BLaER1 (cell line): ENCODE data around the gene LZTR1.
"Not testable (repeated sequence)": the region's sequence is repeated elsewhere in the genome, so short reads cannot be mapped to it uniquely, and the experiment has no call there.

Experiments
- H3K27ac ChIP-seq: shearing (Covaris generic); formaldehyde crosslinking; 2 replicates; pipeline ENCODE4 v1.8.1; 2022
- H3K27me3 ChIP-seq: shearing (Covaris generic); formaldehyde crosslinking; 2 replicates; pipeline ENCODE4 v1.8.1; 2022
- H3K36me3 ChIP-seq: shearing (Covaris generic); formaldehyde crosslinking; 2 replicates; pipeline ENCODE4 v1.8.1; 2022
- H3K4me1 ChIP-seq: shearing (Covaris generic); formaldehyde crosslinking; 2 replicates; pipeline ENCODE4 v1.8.1; 2022
- H3K4me2 ChIP-seq: shearing (Covaris generic); formaldehyde crosslinking; 2 replicates; pipeline ENCODE4 v1.8.1; 2022
- H3K4me3 ChIP-seq: shearing (Covaris generic); formaldehyde crosslinking; 2 replicates; pipeline ENCODE4 v1.8.1; 2022
- H3K9ac ChIP-seq: shearing (Covaris generic); formaldehyde crosslinking; 2 replicates; pipeline ENCODE4 v1.8.1; 2022
- H3K9me3 ChIP-seq: shearing (Covaris generic); formaldehyde crosslinking; 2 replicates; pipeline ENCODE4 v1.8.1; 2022
- H4K20me1 ChIP-seq: shearing (Covaris generic); formaldehyde crosslinking; 2 replicates; pipeline ENCODE4 v1.8.1; 2022
- Cebpa-rat ChIP-seq: shearing (Covaris generic); IDR thresholded peaks from 2 replicates; pipeline ENCODE4 v1.8.1; 2022

LZTR1 gene

DNA sequence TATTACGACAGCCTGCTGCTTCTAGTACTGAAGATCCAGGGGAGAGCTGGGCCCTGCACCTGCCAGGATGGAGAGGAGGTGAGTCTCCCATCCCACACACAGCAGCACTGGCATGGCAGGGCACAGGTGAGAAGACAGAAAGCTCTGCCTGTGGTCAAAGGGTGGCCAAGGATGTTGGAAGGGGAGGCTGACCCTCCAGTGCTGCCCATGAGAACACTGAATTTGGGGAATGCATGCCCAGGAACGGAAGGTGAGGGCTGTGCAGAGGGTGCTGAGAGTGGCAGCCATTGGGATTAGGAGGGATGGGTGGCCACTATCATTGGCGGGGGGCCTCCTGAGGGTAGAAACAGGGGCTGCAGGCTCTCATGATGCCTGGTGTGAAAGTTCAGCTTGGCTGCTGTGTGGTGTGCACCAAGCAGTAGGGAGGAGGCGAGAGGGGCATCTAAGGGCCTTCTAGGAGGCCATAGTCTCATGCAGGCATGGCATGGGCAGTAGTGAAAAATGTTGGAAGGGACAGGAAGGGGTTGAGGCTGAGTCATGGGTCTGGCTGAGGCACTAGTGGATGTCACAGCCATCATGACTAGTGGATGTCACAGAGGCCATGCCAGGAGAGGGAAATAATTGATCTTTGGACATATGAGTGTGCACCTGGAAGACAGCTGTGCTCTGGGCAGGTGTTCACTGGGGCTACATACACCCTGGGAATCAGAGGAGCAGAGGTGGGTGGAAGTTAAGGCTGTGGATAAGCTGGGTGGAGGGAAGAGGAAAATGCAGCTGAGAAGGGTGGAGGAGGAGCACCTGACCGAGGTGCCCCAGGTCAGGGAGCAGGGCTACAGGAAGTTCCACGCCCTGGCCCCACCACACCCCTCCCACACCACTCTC, 61.1 kb downstream of the LZTR1 start:
- Histone ChIP-seq H3K4me3 (no peak overlapping the region), H3K27ac (no peak overlapping the region), H3K9ac (no peak overlapping the region), H4K20me1 (peaks cover 6% of the 10 kb centered on the region; the same call in 1 of the 2 replicates), H3K4me2 (peak overlapping the region; percentile 86; the same call in 1 of the 2 replicates), H3K27me3 (no peaks in the 10 kb centered on the region), H3K9me3 (no peaks in the 10 kb centered on the region), H3K36me3 (no peaks in the 10 kb centered on the region), H3K4me1 (peaks cover 29% of the 10 kb centered on the region)
- no peak for TF ChIP-seq Cebpa-rat

DNA sequence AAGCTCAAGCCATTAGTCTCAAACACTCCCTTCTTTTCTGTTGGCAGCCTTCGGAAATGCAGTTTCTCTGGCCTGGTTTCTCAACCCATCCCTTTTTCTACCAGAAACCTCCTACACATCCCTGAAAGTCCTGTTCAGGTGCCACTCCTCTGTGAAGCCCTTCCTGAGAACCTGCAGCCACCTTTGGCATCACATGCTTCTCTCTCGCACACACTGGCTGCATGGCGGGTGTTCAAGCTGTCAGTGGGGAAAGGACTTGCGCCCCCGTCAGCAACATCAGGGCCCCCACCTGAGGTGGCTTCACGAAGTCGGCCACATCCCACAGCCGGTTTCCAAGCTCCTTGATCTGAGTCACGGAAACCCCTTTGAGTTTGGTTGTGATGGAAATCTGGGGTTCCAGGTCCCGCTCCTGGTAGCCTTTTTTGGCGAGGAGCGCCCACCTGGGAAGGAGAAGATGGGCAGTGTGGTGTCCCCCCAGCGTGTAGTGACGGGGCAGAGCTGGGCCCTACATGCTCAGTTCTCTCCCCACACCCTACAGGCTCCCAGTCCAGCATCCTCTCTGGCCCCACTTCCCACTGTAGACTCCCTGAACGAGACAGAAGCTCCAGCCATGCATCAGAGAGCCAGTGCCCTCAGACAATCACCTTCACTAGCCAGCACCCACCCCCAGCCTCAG, 61.9 kb downstream of the LZTR1 start:
- Histone ChIP-seq H3K27me3 (no peaks in the 10 kb centered on the region), H3K4me1 (peaks cover 29% of the 10 kb centered on the region), H3K9ac (no peak overlapping the region), H4K20me1 (peaks cover 6% of the 10 kb centered on the region; the same call in 1 of the 2 replicates), H3K27ac (no peak overlapping the region), H3K36me3 (no peaks in the 10 kb centered on the region), H3K9me3 (no peaks in the 10 kb centered on the region), H3K4me3 (no peak overlapping the region), H3K4me2 (peak overlapping the region; percentile 86)
- TF ChIP-seq Cebpa-rat: no peak

DNA sequence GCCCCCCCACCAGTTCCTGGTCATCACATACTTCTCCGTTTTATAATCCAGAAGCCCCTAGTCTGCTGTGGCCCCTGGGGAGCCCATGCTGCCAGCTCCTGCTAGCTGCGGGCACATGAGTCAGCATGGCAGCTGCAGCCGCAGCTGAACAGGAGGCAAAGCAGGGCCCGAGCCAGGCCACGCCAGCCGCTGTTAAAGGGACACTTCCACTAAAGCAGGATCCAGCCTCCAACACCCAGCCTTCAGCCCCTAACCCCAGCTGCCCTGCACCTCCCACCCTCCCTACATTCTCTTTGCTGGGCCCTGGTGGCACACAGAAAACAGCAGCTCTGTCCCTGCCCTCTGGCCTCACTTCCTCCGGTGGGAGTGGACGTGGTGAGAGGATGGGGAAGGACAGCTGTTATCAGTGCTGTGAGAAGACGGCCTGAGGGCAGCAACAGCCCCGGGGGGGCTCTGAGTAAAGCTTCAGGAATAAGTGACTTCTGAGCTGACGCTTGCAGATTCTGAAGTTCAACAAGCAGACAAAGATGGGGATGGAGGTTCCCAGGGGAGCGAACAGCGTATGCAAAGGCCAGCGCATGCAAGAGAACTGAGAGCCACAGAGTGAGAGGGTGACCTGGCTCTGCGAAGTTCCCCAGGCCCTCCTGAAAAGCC, 63.0 kb downstream of the LZTR1 start:
- H3K4me3 ChIP-seq: peak overlapping the region; percentile 42
- no peaks in the 10 kb centered on the region for H3K36me3 ChIP-seq
- H3K4me2 ChIP-seq: peak overlapping the region; percentile 86
- TF ChIP-seq Cebpa-rat: no peak
- peaks cover 29% of the 10 kb centered on the region for H3K4me1 ChIP-seq
- no peaks in the 10 kb centered on the region for H3K27me3 ChIP-seq
- peaks cover 6% of the 10 kb centered on the region; the same call in 1 of the 2 replicates for H4K20me1 ChIP-seq
- no peak overlapping the region for H3K27ac ChIP-seq
- no peaks in the 10 kb centered on the region for H3K9me3 ChIP-seq
- peak overlapping the region; percentile 40; the same call in 1 of the 2 replicates for H3K9ac ChIP-seq

DNA sequence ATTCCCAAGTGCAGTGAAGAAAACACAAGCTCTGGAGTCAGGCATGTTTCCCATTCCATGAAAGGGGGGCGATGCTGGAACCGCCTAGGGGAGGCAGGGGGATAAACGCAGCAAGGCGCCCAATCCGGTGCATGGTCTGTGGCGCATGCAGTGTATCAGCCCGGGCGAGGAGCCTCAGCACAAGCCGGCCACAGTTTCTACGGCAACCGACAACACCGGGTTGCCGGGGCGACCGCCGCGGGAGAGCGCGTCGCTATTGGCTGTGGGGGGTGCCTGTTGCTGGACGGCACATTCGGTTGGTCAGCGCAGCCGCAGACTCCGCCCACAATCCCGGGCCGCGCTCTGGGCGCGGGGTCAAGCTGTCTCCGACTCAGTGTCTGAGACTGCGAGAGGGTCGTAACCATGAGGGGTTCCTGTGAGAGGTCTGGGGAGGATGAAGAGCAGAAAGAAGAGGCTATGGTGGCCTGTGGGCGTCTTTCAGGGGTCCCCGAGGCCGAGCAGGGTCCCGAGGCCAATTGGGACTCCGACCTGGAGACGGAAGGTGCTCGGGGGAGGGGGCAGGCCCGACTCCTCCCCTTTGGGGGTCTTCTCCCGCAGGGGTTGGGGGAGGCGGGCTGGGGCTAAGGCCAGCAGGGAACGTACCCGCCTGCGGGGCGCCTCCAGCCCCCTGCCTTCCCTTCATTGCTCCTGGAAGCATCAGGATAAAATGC, 63.6 kb downstream of the LZTR1 start, which contains the start of gene LRRC74B:
LRRC74B (plus strand) TSS at position 362 of the 710 bp plus-strand sequence; CDS start at position 403, 41 bp downstream.
- H4K20me1 ChIP-seq: peaks cover 6% of the 10 kb centered on the region; the same call in 1 of the 2 replicates
- H3K4me3 ChIP-seq: peak within 1 kb of the TSS; percentile 42
- peak within 1 kb of the TSS; percentile 40; the same call in 1 of the 2 replicates for H3K9ac ChIP-seq
- H3K4me2 ChIP-seq: peak within 1 kb of the TSS; percentile 86
- no peak for TF ChIP-seq Cebpa-rat
- no peaks in the 10 kb centered on the region for H3K9me3 ChIP-seq
- no peaks in the 10 kb centered on the region for H3K27me3 ChIP-seq
- peaks cover 29% of the 10 kb centered on the region for H3K4me1 ChIP-seq
- no peak within 1 kb of the TSS for H3K27ac ChIP-seq
- H3K36me3 ChIP-seq: no peaks in the 10 kb centered on the region

DNA sequence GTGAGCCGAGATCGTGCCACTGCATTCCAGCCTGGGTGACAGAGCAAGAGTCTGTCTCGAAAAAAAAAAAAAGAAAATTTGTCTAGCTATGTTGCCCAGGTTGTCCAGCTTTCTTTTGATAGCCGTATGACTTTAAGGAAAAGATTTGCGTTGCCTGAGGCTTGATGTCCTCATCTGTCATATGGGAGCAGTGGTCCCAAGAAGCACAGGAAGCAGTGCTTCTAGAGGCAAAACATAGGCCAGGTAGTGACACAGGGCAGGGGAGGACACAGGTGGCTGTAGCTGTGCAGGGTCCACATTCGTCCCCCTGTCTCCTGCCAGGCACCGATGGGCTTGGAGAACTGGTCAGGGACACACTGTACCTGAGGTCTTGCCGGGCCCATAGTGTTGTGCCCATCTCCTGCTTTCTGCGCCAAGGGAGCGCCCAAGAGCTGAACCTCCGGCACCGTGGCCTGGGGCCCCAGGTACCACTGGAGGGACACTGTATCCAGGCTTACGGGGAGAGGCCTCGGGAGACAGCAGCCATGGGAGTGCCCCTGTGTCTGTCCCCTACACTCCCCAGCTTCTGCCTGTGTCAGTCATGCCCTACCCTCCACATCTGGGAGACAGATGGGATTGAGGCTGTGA, 65.1 kb downstream of the LZTR1 start:
- H3K4me3 ChIP-seq: no peak overlapping the region
- no peak overlapping the region for H3K27ac ChIP-seq
- no peaks in the 10 kb centered on the region for H3K27me3 ChIP-seq
- no peak overlapping the region for H3K4me2 ChIP-seq
- TF ChIP-seq Cebpa-rat: no peak
- peaks cover 6% of the 10 kb centered on the region; the same call in 1 of the 2 replicates for H4K20me1 ChIP-seq
- H3K4me1 ChIP-seq: peaks cover 43% of the 10 kb centered on the region
- no peak overlapping the region for H3K9ac ChIP-seq
- no peaks in the 10 kb centered on the region for H3K36me3 ChIP-seq
- no peaks in the 10 kb centered on the region for H3K9me3 ChIP-seq

DNA sequence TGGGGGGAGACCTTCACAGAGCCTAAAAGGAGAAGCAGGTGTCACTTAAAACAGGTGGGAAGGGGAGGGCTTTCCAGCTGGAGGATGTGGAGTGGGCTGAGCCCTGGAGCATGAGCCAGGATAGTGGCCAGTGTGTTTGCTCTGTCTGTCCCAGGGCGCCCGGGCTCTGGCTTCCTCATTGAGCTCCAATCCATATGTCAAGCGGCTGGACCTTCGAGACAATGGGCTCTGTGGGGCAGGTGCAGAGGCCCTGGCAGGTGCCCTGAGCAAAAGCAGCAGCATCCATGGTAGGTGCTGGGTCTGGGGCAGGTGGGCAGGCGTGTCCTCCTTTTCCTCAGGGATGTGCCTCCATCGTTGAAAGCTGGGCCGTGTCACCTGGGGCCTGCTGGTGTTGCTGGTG, 65.6 kb downstream of the LZTR1 start:
- Histone ChIP-seq H4K20me1 (peaks cover 6% of the 10 kb centered on the region; the same call in 1 of the 2 replicates), H3K9ac (no peak overlapping the region), H3K9me3 (no peaks in the 10 kb centered on the region), H3K4me2 (no peak overlapping the region), H3K27me3 (no peaks in the 10 kb centered on the region), H3K4me1 (peaks cover 44% of the 10 kb centered on the region), H3K27ac (no peak overlapping the region), H3K36me3 (no peaks in the 10 kb centered on the region), H3K4me3 (no peak overlapping the region)
- TF ChIP-seq Cebpa-rat: no peak

DNA sequence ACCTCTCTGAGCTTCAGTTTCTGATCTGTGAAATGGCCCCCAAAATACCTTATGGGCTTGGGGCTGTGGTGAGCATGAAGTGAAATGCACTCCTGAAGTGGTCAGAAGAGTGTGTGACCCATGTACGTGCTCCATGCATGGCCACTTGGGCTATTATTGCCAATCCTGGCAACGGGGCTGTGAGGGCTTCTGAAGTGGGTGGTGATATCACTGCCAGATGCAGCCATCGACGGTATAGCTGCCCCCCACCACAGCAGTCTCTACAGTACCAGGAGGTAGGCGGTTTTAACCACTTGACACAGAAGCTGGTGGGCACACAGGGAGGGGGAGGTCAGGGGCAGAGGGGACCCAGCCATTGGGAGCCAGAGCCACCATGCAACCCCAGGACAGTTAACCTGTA, 66.4 kb downstream of the LZTR1 start:
- not testable (repeated sequence) for H4K20me1 ChIP-seq, H3K4me3 ChIP-seq, H3K36me3 ChIP-seq, H3K9me3 ChIP-seq, H3K27ac ChIP-seq, H3K9ac ChIP-seq, H3K4me2 ChIP-seq, H3K27me3 ChIP-seq
- peaks cover 45% of the 10 kb centered on the region for H3K4me1 ChIP-seq
